ENCODE measurements around the gene CCDC124. TPM values are rescaled to one million over a fixed set of nuclear protein-coding genes. Genes with fewer than 3 reads are reported as not detected.
"Not testable (repeated sequence)": the region's sequence is repeated elsewhere in the genome, so short reads cannot be mapped to it uniquely, and the experiment has no call there.

Gene CCDC124
- total RNA-seq, 2 donors from 2014 or later: 45.2 to 122 TPM

- no peak overlapping the region for H3K9ac ChIP-seq (ENCODE audit: low read depth in 2 of 2, low read length in 2 of 2)
- TF ChIP-seq, protein P1, sequence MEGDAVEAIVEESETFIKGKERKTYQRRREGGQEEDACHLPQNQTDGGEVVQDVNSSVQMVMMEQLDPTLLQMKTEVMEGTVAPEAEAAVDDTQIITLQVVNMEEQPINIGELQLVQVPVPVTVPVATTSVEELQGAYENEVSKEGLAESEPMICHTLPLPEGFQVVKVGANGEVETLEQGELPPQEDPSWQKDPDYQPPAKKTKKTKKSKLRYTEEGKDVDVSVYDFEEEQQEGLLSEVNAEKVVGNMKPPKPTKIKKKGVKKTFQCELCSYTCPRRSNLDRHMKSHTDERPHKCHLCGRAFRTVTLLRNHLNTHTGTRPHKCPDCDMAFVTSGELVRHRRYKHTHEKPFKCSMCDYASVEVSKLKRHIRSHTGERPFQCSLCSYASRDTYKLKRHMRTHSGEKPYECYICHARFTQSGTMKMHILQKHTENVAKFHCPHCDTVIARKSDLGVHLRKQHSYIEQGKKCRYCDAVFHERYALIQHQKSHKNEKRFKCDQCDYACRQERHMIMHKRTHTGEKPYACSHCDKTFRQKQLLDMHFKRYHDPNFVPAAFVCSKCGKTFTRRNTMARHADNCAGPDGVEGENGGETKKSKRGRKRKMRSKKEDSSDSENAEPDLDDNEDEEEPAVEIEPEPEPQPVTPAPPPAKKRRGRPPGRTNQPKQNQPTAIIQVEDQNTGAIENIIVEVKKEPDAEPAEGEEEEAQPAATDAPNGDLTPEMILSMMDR (IDR thresholded peaks at IDR 0.05): no peak
- no peaks in the 10 kb centered on the region for H3K4me1 ChIP-seq
- H3K36me3 ChIP-seq: no peaks in the 10 kb centered on the region
- H3K27ac ChIP-seq: no peak overlapping the region
- no peaks in the 10 kb centered on the region for H3K27me3 ChIP-seq
- H3K4me3 ChIP-seq: no peak overlapping the region
- no peaks in the 10 kb centered on the region for H3K9me3 ChIP-seq
- DNase-seq: no peak
- intact Hi-C loops (cut with DNase I): no loop called here
These were observed 52.4 kb downstream of the CCDC124 start for GRCh38 chr19:17985037-17985818.

- H3K9me3 ChIP-seq; H3K27me3 ChIP-seq; intact Hi-C loops (cut with DNase I); H3K4me3 ChIP-seq; H3K36me3 ChIP-seq; H3K4me1 ChIP-seq; H3K27ac ChIP-seq; DNase-seq; H3K9ac ChIP-seq (ENCODE audit: low read depth in 2 of 2, low read length in 2 of 2): not testable (repeated sequence)
These were observed 53.8 kb downstream of the CCDC124 start for GRCh38 chr19:17986569-17986968.

DNA sequence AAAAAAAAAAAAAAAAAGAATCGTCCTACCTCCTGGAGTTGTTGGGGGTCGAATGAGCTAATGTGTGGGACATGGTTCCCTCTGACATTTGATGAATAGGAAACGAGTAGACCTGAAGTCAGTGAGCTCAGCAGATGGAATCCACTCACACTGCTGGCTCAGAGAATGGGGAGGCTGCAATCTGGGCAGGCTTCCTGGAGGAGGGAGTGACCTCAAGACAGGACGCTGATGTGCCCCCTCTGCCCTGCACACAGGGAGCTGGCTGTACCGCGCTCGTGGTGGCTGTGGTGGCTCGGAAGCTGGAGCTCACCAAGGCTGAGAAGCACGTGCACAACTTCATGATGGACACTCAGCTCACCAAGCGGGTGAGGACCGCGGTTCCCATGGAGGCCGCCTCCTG is 55.3 kb downstream of the CCDC124 start:
- Histone ChIP-seq H3K27ac (no peak overlapping the region), H3K4me3 (no peak overlapping the region), H3K9ac (ENCODE audit: low read depth in 2 of 2, low read length in 2 of 2) (no peak overlapping the region), H3K36me3 (no peaks in the 10 kb centered on the region), H3K4me1 (no peaks in the 10 kb centered on the region), H3K9me3 (no peaks in the 10 kb centered on the region), H3K27me3 (no peaks in the 10 kb centered on the region)
- TF ChIP-seq, protein P1 (IDR thresholded peaks at IDR 0.05): no peak
- intact Hi-C loops (cut with DNase I): no loop called here
- DNase-seq: no peak

- no peaks in the 10 kb centered on the region for H3K9me3 ChIP-seq
- no peaks in the 10 kb centered on the region for H3K4me1 ChIP-seq
- no peaks in the 10 kb centered on the region for H3K27me3 ChIP-seq
- no peak for DNase-seq
- intact Hi-C loops (cut with DNase I): no loop called here
- H3K27ac ChIP-seq: no peak overlapping the region
- no peak overlapping the region for H3K4me3 ChIP-seq
- TF ChIP-seq, protein P1 (IDR thresholded peaks at IDR 0.05): no peak
- no peak overlapping the region for H3K9ac ChIP-seq (ENCODE audit: low read depth in 2 of 2, low read length in 2 of 2)
- no peaks in the 10 kb centered on the region for H3K36me3 ChIP-seq
These were observed 56.7 kb downstream of the CCDC124 start for GRCh38 chr19:17989425-17990094.

- no peak for DNase-seq
- Histone ChIP-seq H3K9ac (ENCODE audit: low read depth in 2 of 2, low read length in 2 of 2) (no peak overlapping the region), H3K27ac (no peak overlapping the region), H3K4me1 (no peaks in the 10 kb centered on the region), H3K27me3 (no peaks in the 10 kb centered on the region), H3K4me3 (no peak overlapping the region), H3K36me3 (no peaks in the 10 kb centered on the region), H3K9me3 (no peaks in the 10 kb centered on the region)
- TF ChIP-seq, protein P1 (IDR thresholded peaks at IDR 0.05): no peak
- intact Hi-C loops (cut with DNase I): no loop called here
These were observed 60.4 kb downstream of the CCDC124 start for GRCh38 chr19:17993076-17993813.

Other genes starting within 250 kb of the CCDC124 start
- under 1 TPM; 0.29 to 0.62 TPM for gene UNC13A, start 244.7 kb upstream of the CCDC124 start, total RNA-seq
- 10 to 100 TPM; 48.1 to 57.1 TPM for gene MAP1S, start 213.5 kb upstream of the CCDC124 start, total RNA-seq
- gene FCHO1, start 181.5 kb upstream of the CCDC124 start, total RNA-seq: 1 to 10 TPM; 3.9 to 9.2 TPM
- 100 to 1,000 TPM; 108 to 132 TPM for gene B3GNT3, start 137.9 kb upstream of the CCDC124 start, total RNA-seq
- gene INSL3, start 111.5 kb upstream of the CCDC124 start, total RNA-seq: not detected
- gene JAK3, start 85.0 kb upstream of the CCDC124 start, total RNA-seq: 1 to 10 TPM; 3.1 to 4.0 TPM
- 1,000 to 10,000 TPM; 1,592 to 1,923 TPM for gene RPL18A, start 73.1 kb upstream of the CCDC124 start, total RNA-seq
- gene SLC5A5, start 61.1 kb upstream of the CCDC124 start, total RNA-seq: not detected
- gene KCNN1, start 34.1 kb downstream of the CCDC124 start, total RNA-seq: not detected
- 10 to 100 TPM; 15.8 to 16.4 TPM for gene ARRDC2, start 75.2 kb downstream of the CCDC124 start, total RNA-seq
- 1 to 10 TPM in 1 of 2 donors, under 1 TPM in 1; 0.53 to 1.1 TPM for gene IL12RB1, start 153.9 kb downstream of the CCDC124 start, total RNA-seq
- gene MAST3, start 164.8 kb downstream of the CCDC124 start, total RNA-seq: 10 to 100 TPM; 24.3 to 30.9 TPM
- gene PIK3R2, start 220.1 kb downstream of the CCDC124 start, total RNA-seq: 10 to 100 TPM; 42.9 to 48.2 TPM
- 10 to 100 TPM; 47.1 to 95.2 TPM for gene IFI30, start 240.8 kb downstream of the CCDC124 start, total RNA-seq